ENCODE data around the gene FBXO33. TPM values are rescaled to one million over a fixed set of nuclear protein-coding genes. Genes with fewer than 3 reads are reported as not detected.
"Not testable (repeated sequence)": the region's sequence is repeated elsewhere in the genome, so short reads cannot be mapped to it uniquely, and the experiment has no call there.

FBXO33 gene
- total RNA-seq, 2 experiments from 2014 or later: 16.1 to 16.4 TPM

DNA sequence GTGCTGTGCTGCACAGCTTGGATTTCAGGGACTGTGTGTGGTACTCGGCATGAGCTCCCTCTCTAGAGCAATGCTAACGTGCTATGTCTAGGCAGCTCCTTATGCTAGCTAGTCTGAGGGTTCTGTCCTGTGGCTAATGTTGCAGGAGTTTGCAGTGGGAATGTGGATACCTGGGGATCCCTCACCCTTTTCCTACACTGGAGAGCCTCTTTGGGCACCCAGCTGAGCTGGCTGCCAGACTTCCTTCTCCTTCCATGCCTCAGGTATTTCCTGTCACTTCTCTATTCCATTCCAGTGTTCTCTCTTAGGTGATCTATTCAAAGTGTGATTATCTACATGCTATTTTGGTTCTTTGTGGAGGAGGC is 64.9 kb downstream of the FBXO33 start:
- intact Hi-C loops (cut with micrococcal nuclease): no loop called here
- CTCF ChIA-PET: interaction anchor here (0.7 to 2.0 kb wide), 2 partner anchors 59 to 136 kb away, joined by 3 to 5 read pairs; no protein-coding TSS in a partner anchor

DNA sequence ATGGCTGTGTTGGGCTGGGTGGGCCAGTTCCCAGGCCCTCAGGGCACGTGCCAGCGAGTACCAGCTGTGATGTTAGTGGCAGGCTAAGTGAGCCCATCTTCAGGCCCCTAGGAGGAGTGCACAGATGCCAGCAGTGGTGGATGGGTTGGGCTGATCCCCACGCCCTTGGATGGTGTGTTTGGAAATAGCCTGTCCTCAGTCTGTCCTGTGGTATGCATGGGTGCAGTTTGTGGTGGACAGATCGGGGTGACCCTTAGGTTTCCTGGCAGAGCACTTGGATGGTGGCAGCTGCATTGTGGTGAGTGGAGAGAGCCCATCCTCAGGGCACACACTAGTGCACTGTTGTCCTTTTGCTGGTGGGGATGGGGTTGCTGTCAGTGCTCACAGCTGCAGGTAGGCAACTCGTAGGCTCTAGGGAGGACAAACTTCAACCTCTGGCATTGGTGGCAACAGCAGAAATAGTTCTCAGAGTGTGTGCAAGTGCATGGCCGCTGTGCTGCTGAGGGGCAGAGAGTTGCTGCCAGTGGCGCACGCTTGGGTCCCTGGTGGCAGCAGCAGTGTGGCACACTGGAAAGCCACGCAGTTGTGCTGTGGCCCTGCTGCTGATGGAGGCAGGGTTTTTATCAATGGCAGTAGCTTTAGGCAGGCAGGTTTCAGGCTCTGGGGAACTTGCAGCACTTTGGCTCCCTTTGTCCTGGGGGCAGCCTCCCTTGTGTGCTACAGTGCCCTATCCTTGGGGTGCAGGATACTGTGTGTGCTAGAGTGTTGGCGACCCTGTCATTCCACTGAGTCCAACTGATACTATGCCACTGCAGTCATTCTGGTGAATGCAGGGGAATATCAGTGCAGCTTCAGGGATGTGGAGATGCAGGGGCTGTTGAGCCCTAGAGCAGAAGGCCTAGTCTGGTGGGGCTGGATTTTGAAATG is 65.5 kb downstream of the FBXO33 start:
- Mint-ChIP-seq H3K9me3 (peaks cover 28% of the 10 kb centered on the region), H3K27me3 (ENCODE audit: low read depth) (no peaks in the 10 kb centered on the region), H3K36me3 (ENCODE audit: low read depth) (peaks cover 42% of the 10 kb centered on the region), H3K4me1 (ENCODE audit: low read depth) (no peaks in the 10 kb centered on the region), H3K27ac (no peak overlapping the region), H3K4me3 (no peak overlapping the region)
- CTCF ChIA-PET: interaction anchor here (0.7 to 2.0 kb wide), 3 partner anchors 59 to 135 kb away, joined by 3 to 5 read pairs (median 3); no protein-coding TSS in a partner anchor
- DNase-seq: no peak
- intact Hi-C loops (cut with micrococcal nuclease): no loop called here

More for the DNA sequence above, 64.9 kb downstream of the FBXO33 start:
- no peaks in the 10 kb centered on the region for H3K27me3 Mint-ChIP-seq (ENCODE audit: low read depth)
- no peaks in the 10 kb centered on the region for H3K4me1 Mint-ChIP-seq (ENCODE audit: low read depth)
- no peak overlapping the region for H3K27ac Mint-ChIP-seq
- peaks cover 28% of the 10 kb centered on the region for H3K9me3 Mint-ChIP-seq
- H3K36me3 Mint-ChIP-seq (ENCODE audit: low read depth): peaks cover 35% of the 10 kb centered on the region
- H3K4me3 Mint-ChIP-seq: no peak overlapping the region
- DNase-seq: no peak

DNA sequence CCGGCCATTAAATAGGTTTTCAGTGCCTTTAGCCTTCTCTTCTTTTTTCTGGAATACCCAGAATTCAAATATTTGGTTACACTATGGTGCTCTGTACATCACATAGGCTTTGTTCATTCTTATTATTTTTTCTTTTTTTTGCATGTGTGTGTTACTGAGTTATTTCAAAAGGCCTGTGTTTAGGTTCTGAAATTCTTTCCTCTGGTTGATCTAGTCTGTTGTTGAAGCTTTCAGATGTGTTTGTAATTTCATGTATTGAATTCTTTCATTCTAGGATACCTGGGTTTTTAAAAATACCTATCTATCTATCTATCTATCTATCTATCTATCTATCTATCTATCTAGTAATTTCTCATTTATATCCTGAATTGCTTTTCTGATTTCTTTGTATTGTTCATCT is 66.9 kb downstream of the FBXO33 start:
- Mint-ChIP-seq H3K4me3 (no peak overlapping the region), H3K36me3 (ENCODE audit: low read depth) (peaks cover 50% of the 10 kb centered on the region), H3K27me3 (ENCODE audit: low read depth) (no peaks in the 10 kb centered on the region), H3K9me3 (peaks cover 28% of the 10 kb centered on the region), H3K4me1 (ENCODE audit: low read depth) (no peaks in the 10 kb centered on the region), H3K27ac (no peak overlapping the region)
- CTCF ChIA-PET: interaction anchor here (1.2 to 2.0 kb wide), 2 partner anchors 60 to 134 kb away, joined by 3 to 5 read pairs; no protein-coding TSS in a partner anchor
- DNase-seq: no peak
- intact Hi-C loops (cut with micrococcal nuclease): no loop called here

DNA sequence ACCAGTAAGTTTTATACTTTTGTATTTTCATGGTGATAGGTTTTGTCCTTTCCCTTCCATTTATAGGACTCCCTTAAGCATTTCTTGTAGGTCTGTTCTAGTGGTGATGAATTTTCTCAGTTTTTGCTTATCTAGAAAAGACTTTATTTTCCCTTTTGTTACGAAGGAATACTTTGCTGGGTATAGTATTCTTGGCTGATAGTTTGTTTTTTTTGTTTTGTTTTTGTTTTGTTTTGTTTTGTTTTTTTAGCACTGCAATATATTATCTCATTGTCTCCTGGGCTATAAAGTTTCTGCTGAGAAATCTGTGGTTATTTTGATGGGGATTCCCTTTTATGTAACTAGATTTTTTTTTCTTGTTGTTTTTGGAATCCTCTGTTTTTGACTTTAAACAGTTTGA is 67.7 kb downstream of the FBXO33 start:
- Mint-ChIP-seq H3K4me1 (ENCODE audit: low read depth) (no peaks in the 10 kb centered on the region), H3K4me3 (no peak overlapping the region), H3K9me3 (peaks cover 28% of the 10 kb centered on the region), H3K27me3 (ENCODE audit: low read depth) (no peaks in the 10 kb centered on the region), H3K36me3 (ENCODE audit: low read depth) (peaks cover 57% of the 10 kb centered on the region), H3K27ac (no peak overlapping the region)
- CTCF ChIA-PET: interaction anchor here (0.6 kb wide), 1 partner anchor 488 kb away, joined by 3 read pairs; no protein-coding TSS in a partner anchor
- intact Hi-C loops (cut with micrococcal nuclease): no loop called here
- no peak for DNase-seq

DNA sequence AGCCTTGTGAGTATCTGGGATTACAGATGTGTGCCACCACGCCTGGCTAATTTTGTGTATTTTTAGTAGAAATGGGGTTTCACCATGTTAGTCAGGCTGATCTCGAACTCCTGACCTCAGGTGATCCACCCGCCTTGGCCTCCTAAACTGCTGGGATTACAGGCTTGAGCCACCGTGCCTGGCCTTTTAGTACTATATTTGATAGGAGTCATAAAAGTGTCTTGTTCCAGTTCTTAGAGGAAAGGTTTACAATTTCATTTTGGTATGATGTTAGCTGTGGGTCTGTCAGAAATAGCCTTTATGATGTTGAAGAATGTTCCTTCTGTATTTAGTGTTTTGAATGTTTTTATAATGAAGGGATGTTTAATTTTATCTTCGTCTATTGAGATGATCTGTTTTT is 70.7 kb downstream of the FBXO33 start:
- H3K4me3 Mint-ChIP-seq; H3K27ac Mint-ChIP-seq; CTCF ChIA-PET; H3K27me3 Mint-ChIP-seq (ENCODE audit: low read depth); DNase-seq; intact Hi-C loops (cut with micrococcal nuclease); H3K4me1 Mint-ChIP-seq (ENCODE audit: low read depth): not testable (repeated sequence)
- H3K36me3 Mint-ChIP-seq (ENCODE audit: low read depth): peaks cover 80% of the 10 kb centered on the region
- peaks cover 28% of the 10 kb centered on the region for H3K9me3 Mint-ChIP-seq

DNA sequence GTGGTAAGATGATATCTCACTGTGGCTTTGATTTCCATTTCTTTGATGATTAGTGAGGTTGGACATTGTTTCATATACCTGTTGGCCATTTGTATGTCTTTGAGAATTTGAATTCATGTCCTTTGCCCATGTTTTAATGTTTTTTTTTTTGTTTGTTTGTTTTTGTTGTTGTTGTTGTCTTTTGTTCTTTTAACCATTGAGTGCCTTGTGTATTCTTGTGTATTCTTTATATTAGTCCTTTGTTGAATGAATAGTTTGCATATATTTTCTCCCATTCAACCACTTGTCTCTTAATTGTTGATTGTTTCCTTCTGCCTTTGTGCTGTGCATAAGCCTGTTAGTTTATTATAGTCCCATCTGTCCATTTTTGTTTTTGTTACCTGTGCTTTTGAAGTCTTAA is 71.9 kb downstream of the FBXO33 start:
- Mint-ChIP-seq H3K36me3 (ENCODE audit: low read depth) (peaks cover 85% of the 10 kb centered on the region), H3K4me1 (ENCODE audit: low read depth) (no peaks in the 10 kb centered on the region), H3K4me3 (no peak overlapping the region), H3K9me3 (peaks cover 21% of the 10 kb centered on the region), H3K27me3 (ENCODE audit: low read depth) (no peaks in the 10 kb centered on the region), H3K27ac (no peak overlapping the region)
- CTCF ChIA-PET: no interaction called here
- DNase-seq: no peak
- intact Hi-C loops (cut with micrococcal nuclease): no loop called here

DNA sequence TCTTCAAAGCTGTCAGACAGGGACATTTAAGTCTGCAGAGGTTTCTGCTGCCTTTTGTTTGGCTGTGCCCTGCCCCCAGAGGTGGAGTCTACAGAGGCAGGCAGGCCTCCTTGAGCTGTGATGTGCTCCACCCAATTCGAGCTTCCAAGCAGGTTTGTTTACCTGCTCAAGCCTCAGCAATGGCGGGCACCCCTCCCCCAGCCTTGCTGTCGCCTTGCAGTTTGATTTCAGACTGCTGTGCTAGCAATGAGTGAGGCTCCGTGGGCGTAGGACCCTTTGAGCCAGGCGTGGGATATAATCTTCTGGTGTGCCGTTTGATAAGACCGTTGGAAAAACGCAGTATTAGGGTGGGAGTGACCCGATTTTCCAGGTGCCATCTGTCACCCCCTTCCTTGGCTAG is 73.2 kb downstream of the FBXO33 start:
- H3K4me3 Mint-ChIP-seq; H3K27ac Mint-ChIP-seq; intact Hi-C loops (cut with micrococcal nuclease); H3K4me1 Mint-ChIP-seq (ENCODE audit: low read depth); H3K27me3 Mint-ChIP-seq (ENCODE audit: low read depth); CTCF ChIA-PET; DNase-seq: not testable (repeated sequence)
- Mint-ChIP-seq H3K36me3 (ENCODE audit: low read depth) (peaks cover 77% of the 10 kb centered on the region), H3K9me3 (peaks cover 14% of the 10 kb centered on the region)

DNA sequence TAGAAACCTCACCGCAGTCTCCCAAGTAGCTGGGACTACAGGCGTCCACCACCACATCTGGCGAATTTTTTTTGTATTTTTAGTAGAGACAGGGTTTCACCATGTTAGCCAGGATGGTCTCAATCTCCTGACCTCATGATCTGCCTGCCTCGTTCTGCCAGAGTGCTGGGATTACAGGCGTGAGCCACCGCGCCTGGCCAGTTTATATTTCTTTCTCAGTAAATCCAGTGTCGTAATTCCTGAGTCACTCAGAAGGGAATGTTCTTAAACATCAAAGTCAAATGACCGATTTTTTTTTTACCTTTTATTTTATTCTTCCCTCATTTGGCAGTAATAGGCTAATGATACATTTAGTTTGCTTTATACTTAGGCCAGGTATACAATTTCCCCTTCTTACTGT is 80.5 kb downstream of the FBXO33 start:
- Mint-ChIP-seq H3K4me1 (ENCODE audit: low read depth) (peaks cover 8% of the 10 kb centered on the region), H3K36me3 (ENCODE audit: low read depth) (peaks cover 40% of the 10 kb centered on the region), H3K27me3 (ENCODE audit: low read depth) (no peaks in the 10 kb centered on the region), H3K27ac (no peak overlapping the region), H3K9me3 (peaks cover 8% of the 10 kb centered on the region), H3K4me3 (no peak overlapping the region)
- DNase-seq: no peak
- intact Hi-C loops (cut with micrococcal nuclease): loop anchor here (5.0 kb wide), 1 partner anchor 74 kb away; no protein-coding TSS in a partner anchor
- CTCF ChIA-PET: no interaction called here

DNA sequence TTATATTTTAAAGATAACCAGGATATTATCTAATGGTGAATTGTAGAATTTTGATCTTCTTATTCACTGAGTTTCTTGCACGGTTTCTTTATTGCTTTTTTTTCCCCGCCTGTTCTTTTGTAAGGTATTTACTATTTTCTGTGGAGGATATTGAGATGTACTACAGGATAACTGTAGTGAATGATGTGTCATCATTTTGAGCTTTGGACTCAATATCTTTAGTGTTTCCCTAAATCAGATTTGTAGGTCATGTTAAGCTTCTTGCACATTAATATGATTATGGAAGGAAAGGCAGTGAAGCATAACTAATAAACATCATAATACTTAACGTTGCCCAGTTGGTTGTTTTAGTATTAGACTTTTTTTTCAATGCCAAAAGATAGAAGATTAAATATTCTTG is 81.4 kb downstream of the FBXO33 start:
- H3K9me3 Mint-ChIP-seq: peaks cover 8% of the 10 kb centered on the region
- H3K36me3 Mint-ChIP-seq (ENCODE audit: low read depth): peaks cover 36% of the 10 kb centered on the region
- H3K4me1 Mint-ChIP-seq (ENCODE audit: low read depth): peaks cover 8% of the 10 kb centered on the region
- no peaks in the 10 kb centered on the region for H3K27me3 Mint-ChIP-seq (ENCODE audit: low read depth)
- no peak overlapping the region for H3K27ac Mint-ChIP-seq
- no peak overlapping the region for H3K4me3 Mint-ChIP-seq
- intact Hi-C loops (cut with micrococcal nuclease): loop anchor here (5.0 kb wide), 1 partner anchor 74 kb away; no protein-coding TSS in a partner anchor
- CTCF ChIA-PET: no interaction called here
- DNase-seq: no peak

Other genes with a start within 250 kb of the FBXO33 start
- 10 to 100 TPM; 19.9 to 20.9 TPM for gene MIA2, start 198.5 kb downstream of the FBXO33 start, total RNA-seq